Tracheal epithelial cell (primary cell): ENCODE data around the gene TRIM33. TPM values are rescaled to one million over a fixed set of nuclear protein-coding genes. Genes with fewer than 3 reads are reported as not detected.

Source experiments
- total RNA-seq: library from RNA; depleted of rRNA; stranded (reverse); fragments of >200 nt; gene quantifications from 2 replicates; pipeline ENCODE4 v1.2.1, GENCODE V29; 2014

Gene TRIM33
- 21.1 and 27.2 TPM in 2 replicates for total RNA-seq

DNA sequence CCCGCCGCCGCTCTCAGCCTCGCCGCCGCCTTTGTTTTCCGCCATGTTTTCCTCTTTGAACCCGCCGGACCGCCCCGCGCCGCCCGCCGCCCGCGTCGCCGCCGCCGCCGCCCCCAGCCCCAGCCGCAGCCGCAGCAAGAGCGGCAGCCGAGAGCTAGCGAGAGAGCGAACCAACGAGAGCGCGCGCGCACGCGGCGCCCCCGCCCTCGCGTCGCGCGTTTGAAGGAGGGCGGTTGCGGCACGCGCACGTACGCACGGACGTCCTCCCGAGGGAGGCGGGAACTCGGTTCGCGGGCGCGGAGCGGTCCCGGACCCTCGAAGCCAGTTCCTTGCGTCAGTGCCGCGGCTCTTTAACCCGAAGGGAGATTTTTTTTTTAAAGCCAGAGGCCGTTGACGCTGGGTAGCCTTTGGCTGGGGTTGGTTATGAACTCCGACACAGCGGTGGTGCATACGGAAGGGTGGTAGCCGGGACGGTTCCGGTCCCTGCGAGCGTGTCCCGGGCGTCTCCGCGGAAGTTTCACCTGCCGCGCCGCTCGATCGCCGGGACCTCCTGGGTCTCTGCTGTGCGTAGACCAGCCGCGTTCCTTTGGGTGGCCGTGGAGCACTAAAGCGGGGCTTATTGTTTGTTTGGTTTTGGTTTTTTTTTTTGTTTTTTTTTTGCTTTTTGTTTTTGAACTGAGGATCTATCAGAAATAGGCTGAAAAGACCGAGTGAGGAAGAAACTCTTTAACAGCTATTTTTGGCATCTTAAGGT lies at the start of gene TRIM33:
TSS of gene TRIM33 (minus strand) at position 172 of the 754 bp plus-strand sequence. CDS start at position 45, 127 bp downstream.

Other genes starting within 250 kb of the TRIM33 start
- 48.7 and 52.4 TPM in 2 replicates for gene BCAS2, start 70.4 kb upstream of the TRIM33 start, total RNA-seq
- gene DENND2C, start 158.8 kb upstream of the TRIM33 start, total RNA-seq = 25.1 and 25.6 TPM in 2 replicates
- not detected in 2 replicates for gene AMPD1, start 184.3 kb upstream of the TRIM33 start, total RNA-seq
- gene NRAS, start 205.6 kb upstream of the TRIM33 start, total RNA-seq = 53.5 and 75.2 TPM in 2 replicates
- 698 and 749 TPM in 2 replicates for gene CSDE1, start 246.8 kb upstream of the TRIM33 start, total RNA-seq